Neural crest cell (in vitro differentiated cells): Measurements from ENCODE around the gene CYB561D2. TPM values are rescaled to one million over a fixed set of nuclear protein-coding genes. Genes with fewer than 3 reads are reported as not detected.

ENCODE experiments used
- DNase-seq: peaks from one replicate; pipeline ENCODE4 v3.0.0; 2021; ENCODE audit warnings: low read depth, mixed read lengths, low spot score
- H3K27ac Mint-ChIP-seq: one replicate; pipeline ENCODE4 v1.8.0; 2021; ENCODE audit warnings: mild to moderate bottlenecking, mixed read lengths; ENCODE audit not compliant: unreplicated experiment
- H3K27me3 Mint-ChIP-seq: 2 replicates; pipeline ENCODE4 v1.8.0; 2021; ENCODE audit warnings: low read depth, mild to moderate bottlenecking, mixed read lengths
- H3K36me3 Mint-ChIP-seq: 2 replicates; pipeline ENCODE4 v1.8.0; 2021; ENCODE audit warnings: low read depth, mild to moderate bottlenecking, mixed read lengths
- H3K4me1 Mint-ChIP-seq: 2 replicates; pipeline ENCODE4 v1.8.0; 2021; ENCODE audit warnings: mixed read lengths
- H3K4me3 Mint-ChIP-seq: one replicate; pipeline ENCODE4 v1.8.0; 2021; ENCODE audit warnings: mild to moderate bottlenecking, mixed read lengths
- H3K9me3 Mint-ChIP-seq: 2 replicates; pipeline ENCODE4 v1.8.0; 2021; ENCODE audit warnings: mixed read lengths
- total RNA-seq: library from RNA; stranded (reverse); gene quantifications from 2 replicates; pipeline ENCODE4 v1.2.1, GENCODE V29; 2021
- TF ChIP-seq, protein P1 (sequence below): fragments of 200-600 bp; sonication (generic); conservative IDR thresholded peaks from 2 replicates; pipeline ENCODE4 v1.5.0; 2021; ENCODE audit warnings: antibody characterized with exemption, mild to moderate bottlenecking

CYB561D2 gene
- total RNA-seq, 1 donor from 2014 or later = 11.7 TPM

DNA sequence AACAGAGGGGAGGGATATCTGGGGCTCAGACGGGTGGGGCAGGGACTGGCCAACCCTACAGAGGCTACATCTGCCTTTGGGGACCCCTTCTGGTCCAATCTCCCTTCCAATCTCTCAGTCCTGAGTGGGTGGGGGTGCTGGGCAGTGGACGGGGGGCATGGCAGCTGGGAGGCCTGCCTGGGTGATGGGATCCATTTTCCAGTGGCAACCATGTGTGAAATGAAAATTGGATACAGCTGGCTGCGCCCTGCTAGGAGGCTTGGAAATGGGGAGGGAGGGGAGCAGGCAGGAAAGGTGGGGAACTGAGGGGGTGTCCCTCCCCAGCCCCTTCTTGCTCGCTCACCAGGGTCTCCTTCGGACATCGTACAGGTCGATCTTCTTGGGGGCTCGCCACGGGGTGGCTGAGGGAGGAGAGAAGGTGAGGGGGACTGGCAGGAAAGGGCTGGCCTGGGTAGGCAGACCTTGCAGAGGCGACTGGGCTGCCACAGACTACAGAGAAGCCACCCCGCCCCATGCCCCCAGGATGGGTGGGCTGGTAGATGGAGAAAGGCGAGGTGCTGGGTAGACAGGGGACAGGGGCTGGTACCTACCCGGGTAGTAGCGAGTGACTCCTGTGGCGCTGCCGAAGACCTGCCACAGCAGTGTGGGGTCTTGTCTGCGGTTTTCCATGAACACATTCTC, 29.9 kb downstream of the CYB561D2 start:
- no peaks in the 10 kb centered on the region for H3K27me3 Mint-ChIP-seq
- DNase-seq = no peak
- H3K4me1 Mint-ChIP-seq = peaks cover 10% of the 10 kb centered on the region
- no peaks in the 10 kb centered on the region for H3K36me3 Mint-ChIP-seq
- no peak overlapping the region for H3K4me3 Mint-ChIP-seq
- H3K9me3 Mint-ChIP-seq = no peaks in the 10 kb centered on the region
- TF ChIP-seq, protein P1, sequence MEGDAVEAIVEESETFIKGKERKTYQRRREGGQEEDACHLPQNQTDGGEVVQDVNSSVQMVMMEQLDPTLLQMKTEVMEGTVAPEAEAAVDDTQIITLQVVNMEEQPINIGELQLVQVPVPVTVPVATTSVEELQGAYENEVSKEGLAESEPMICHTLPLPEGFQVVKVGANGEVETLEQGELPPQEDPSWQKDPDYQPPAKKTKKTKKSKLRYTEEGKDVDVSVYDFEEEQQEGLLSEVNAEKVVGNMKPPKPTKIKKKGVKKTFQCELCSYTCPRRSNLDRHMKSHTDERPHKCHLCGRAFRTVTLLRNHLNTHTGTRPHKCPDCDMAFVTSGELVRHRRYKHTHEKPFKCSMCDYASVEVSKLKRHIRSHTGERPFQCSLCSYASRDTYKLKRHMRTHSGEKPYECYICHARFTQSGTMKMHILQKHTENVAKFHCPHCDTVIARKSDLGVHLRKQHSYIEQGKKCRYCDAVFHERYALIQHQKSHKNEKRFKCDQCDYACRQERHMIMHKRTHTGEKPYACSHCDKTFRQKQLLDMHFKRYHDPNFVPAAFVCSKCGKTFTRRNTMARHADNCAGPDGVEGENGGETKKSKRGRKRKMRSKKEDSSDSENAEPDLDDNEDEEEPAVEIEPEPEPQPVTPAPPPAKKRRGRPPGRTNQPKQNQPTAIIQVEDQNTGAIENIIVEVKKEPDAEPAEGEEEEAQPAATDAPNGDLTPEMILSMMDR = no peak
- peak overlapping the region; percentile 71 for H3K27ac Mint-ChIP-seq

DNA sequence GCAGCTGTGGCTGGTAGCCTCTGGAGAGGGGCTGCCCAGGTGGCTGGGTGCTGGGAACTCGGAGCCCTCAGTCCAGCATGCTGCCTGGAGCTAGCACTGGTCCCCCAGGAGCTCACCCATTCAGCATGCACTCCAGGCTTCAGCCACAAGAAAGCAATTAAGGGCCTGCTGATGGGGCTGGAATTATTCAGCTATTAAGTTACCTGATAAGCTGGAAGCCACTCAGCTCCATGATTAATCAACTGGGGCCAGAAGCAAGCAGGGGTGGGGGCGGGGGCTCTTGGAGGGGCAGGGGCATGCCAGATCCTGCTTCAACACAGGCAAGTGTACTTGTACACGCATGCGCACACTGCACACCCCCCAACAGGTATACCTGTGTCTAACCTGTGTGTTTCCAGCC, 30.7 kb downstream of the CYB561D2 start:
- TF ChIP-seq, protein P1 = no peak
- DNase-seq = no peak
- no peak overlapping the region for H3K4me3 Mint-ChIP-seq
- H3K4me1 Mint-ChIP-seq = peaks cover 10% of the 10 kb centered on the region
- no peaks in the 10 kb centered on the region for H3K27me3 Mint-ChIP-seq
- no peak overlapping the region for H3K27ac Mint-ChIP-seq
- H3K9me3 Mint-ChIP-seq = no peaks in the 10 kb centered on the region
- H3K36me3 Mint-ChIP-seq = no peaks in the 10 kb centered on the region

DNA sequence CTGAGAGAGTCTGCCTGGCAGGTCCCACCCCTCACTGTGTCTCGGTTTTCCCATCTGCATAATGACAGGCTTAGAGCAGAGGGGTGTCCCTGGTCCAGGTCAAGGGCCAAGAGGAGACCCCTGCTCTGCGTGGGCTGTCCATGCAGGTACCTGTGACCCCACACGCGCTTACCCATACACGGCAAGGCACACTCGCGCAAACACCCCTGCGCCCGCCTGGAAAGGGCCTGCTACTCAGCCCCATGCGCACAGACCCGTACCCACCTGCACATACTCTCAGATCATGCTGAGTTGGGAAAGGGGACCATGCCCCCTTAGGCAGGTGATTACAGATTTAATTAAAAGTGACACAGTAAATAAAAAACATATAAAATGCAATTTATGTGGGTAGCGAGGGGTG, 32.1 kb downstream of the CYB561D2 start:
- TF ChIP-seq, protein P1 = no peak
- no peak overlapping the region for H3K27ac Mint-ChIP-seq
- H3K4me1 Mint-ChIP-seq = peaks cover 10% of the 10 kb centered on the region
- DNase-seq = no peak
- H3K36me3 Mint-ChIP-seq = no peaks in the 10 kb centered on the region
- H3K4me3 Mint-ChIP-seq = no peak overlapping the region
- no peaks in the 10 kb centered on the region for H3K27me3 Mint-ChIP-seq
- no peaks in the 10 kb centered on the region for H3K9me3 Mint-ChIP-seq

DNA sequence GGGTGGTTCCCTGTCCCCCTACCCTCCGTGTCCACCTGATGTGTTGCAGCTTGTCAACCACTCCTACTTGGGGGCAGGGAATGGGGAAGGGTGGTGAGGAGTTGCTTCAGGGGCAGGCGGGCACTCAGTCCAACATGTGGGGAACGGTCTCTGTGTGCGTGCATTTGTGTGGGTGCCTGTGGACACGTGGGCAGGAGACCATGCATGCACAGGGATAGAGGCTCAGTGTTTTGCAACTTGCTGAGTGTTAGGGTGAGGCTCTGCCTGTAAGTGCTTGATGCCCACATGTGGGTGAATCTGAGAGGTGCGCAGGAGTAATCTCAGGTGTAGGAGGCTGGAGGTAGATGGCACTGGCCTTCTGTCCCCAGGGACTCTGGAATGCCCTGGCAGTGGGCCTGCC, 33.1 kb downstream of the CYB561D2 start:
- no peak for DNase-seq
- H3K4me1 Mint-ChIP-seq = peaks cover 10% of the 10 kb centered on the region
- TF ChIP-seq, protein P1 = no peak
- no peak overlapping the region for H3K27ac Mint-ChIP-seq
- no peak overlapping the region for H3K4me3 Mint-ChIP-seq
- H3K27me3 Mint-ChIP-seq = no peaks in the 10 kb centered on the region
- H3K36me3 Mint-ChIP-seq = no peaks in the 10 kb centered on the region
- H3K9me3 Mint-ChIP-seq = no peaks in the 10 kb centered on the region

DNA sequence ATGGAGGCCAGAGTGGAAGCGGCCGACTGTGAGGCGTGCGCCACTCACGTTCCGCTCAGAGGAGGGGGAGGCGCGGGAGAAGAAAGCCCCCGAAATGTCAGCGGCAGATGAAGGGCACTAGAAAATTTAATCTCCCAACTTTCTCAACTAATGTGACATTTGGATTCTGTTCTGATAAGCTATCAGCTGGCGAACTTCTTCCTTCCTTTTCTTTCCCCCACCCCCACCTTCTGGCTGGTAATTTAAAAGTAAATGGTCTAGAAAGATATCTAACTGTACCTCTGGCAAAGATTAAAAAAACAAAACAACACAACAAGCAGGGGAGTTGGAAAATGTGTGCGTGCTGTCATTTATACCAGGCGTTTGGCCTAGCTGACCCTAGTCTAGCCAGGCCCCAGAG, 35.1 kb downstream of the CYB561D2 start:
- Mint-ChIP-seq H3K4me1 (peaks cover 10% of the 10 kb centered on the region), H3K36me3 (no peaks in the 10 kb centered on the region), H3K4me3 (no peak overlapping the region), H3K9me3 (no peaks in the 10 kb centered on the region), H3K27ac (no peak overlapping the region), H3K27me3 (no peaks in the 10 kb centered on the region)
- DNase-seq = no peak
- TF ChIP-seq, protein P1 = no peak
